LNCaP clone FGC (cell line): Measurements from ENCODE around the gene KRTAP29-1.

ENCODE experiments used
- DNase-seq: peaks from one replicate; pipeline ENCODE4 v3.0.0-alpha.2; 2011; ENCODE audit warnings: low read depth
- H3K4me3 ChIP-seq: 2 replicates; pipeline ENCODE4 v1.5.1; 2011; ENCODE audit warnings: mild to moderate bottlenecking, low read depth, low read length, control low read depth
- CTCF ChIP-seq: IDR thresholded peaks from 2 replicates; pipeline ENCODE4 v1.5.1; 2012; ENCODE audit warnings: mild to moderate bottlenecking; ENCODE audit not compliant: control insufficient read depth, insufficient read depth; ENCODE audit errors: extremely low read depth

Gene KRTAP29-1

GRCh38 chr17:41327411-41328120, 24.9 kb upstream of the KRTAP29-1 start:
- no peak for DNase-seq
- H3K4me3 ChIP-seq = no peak overlapping the region
- no peak for TF ChIP-seq CTCF

GRCh38 chr17:41326173-41327145, 23.8 kb upstream of the KRTAP29-1 start:
- no peak overlapping the region for H3K4me3 ChIP-seq
- DNase-seq = no peak
- TF ChIP-seq CTCF = no peak

GRCh38 chr17:41325611-41326010, 23.0 kb upstream of the KRTAP29-1 start:
- no peak overlapping the region for H3K4me3 ChIP-seq
- no peak for TF ChIP-seq CTCF
- DNase-seq = no peak

- TF ChIP-seq CTCF = no peak
- DNase-seq = no peak
- H3K4me3 ChIP-seq = no peak overlapping the region
Observed at GRCh38 chr17:41325126-41325525, 22.5 kb upstream of the KRTAP29-1 start.

GRCh38 chr17:41324180-41325075, 21.8 kb upstream of the KRTAP29-1 start:
- peak; percentile 64 for TF ChIP-seq CTCF
- no peak overlapping the region for H3K4me3 ChIP-seq
- no peak for DNase-seq

GRCh38 chr17:41322903-41323895, 20.5 kb upstream of the KRTAP29-1 start:
- TF ChIP-seq CTCF = no peak
- no peak for DNase-seq
- H3K4me3 ChIP-seq = no peak overlapping the region
